H1 (cell line): ENCODE data around the gene ZSCAN30. TPM values are rescaled to one million over a fixed set of nuclear protein-coding genes. Genes with fewer than 3 reads are reported as not detected.

Experiments
- CTCF ChIA-PET: fragments of 300-600 bp; sonication (Branson Sonifier 250); formaldehyde crosslinking; loops from one replicate; lab custom pipeline; 2021; ENCODE audit not compliant: partially characterized antibody; lab: Charles Lee
- POLR2A ChIA-PET: fragments of 300-600 bp; sonication (Branson Sonifier 250); formaldehyde crosslinking; loops from one replicate; lab custom pipeline; 2021; ENCODE audit warnings: inconsistent platforms; ENCODE audit not compliant: partially characterized antibody; lab: Charles Lee
- DNase-seq, 2 experiments: peaks; one replicate each; pipeline versions ENCODE4 v3.0.0 to v3.0.0-alpha.2; 2010 to 2022; ENCODE audit warnings: low spot score in 2 of 2, low read depth in 1 of 2, mixed read lengths in 1 of 2
- FAIRE-seq: peaks from 2 replicates; lab custom pipeline; 2011; peaks lifted over from hg19 to GRCh38; lab: Jason Lieb, UNC
- H2AFZ ChIP-seq: 2 replicates; pipeline ENCODE4 v1.8.1; 2012; ENCODE audit warnings: low read length, inconsistent platforms
- H2AK5ac ChIP-seq: 2 replicates; pipeline ENCODE4 v1.6.1; 2013; ENCODE audit warnings: low read depth, low read length
- H2BK120ac ChIP-seq: replicated peaks from 2 replicates; pipeline ENCODE3; 2013; ENCODE audit warnings: low read depth, low read length, inconsistent platforms
- H2BK12ac ChIP-seq: 2 replicates; pipeline ENCODE4 v1.6.1; 2013; ENCODE audit warnings: low read depth, low read length
- H2BK15ac ChIP-seq: 2 replicates; pipeline ENCODE4 v1.6.1; 2013; ENCODE audit warnings: low read length
- H2BK20ac ChIP-seq: 2 replicates; pipeline ENCODE4 v1.6.1; 2013; ENCODE audit warnings: low read length
- H2BK5ac ChIP-seq: 2 replicates; pipeline ENCODE4 v1.6.1; 2013; ENCODE audit warnings: low read depth, low read length
- H3K14ac ChIP-seq: 2 replicates; pipeline ENCODE4 v1.6.1; 2013; ENCODE audit warnings: inconsistent platforms; ENCODE audit not compliant: insufficient read length
- H3K18ac ChIP-seq: 2 replicates; pipeline ENCODE4 v1.6.1; 2013; ENCODE audit warnings: low read length; ENCODE audit errors: extremely low read depth
- H3K23ac ChIP-seq: 2 replicates; pipeline ENCODE4 v1.6.1; 2013; ENCODE audit warnings: inconsistent platforms; ENCODE audit not compliant: insufficient read length
- H3K23me2 ChIP-seq: 2 replicates; pipeline ENCODE4 v1.6.1; 2013; ENCODE audit warnings: low read depth, low read length
- H3K27ac ChIP-seq: 2 replicates; pipeline ENCODE4 v1.6.1; 2011; ENCODE audit warnings: low read depth, low read length, inconsistent platforms
- H3K27me3 ChIP-seq, 4 experiments: replicated peaks in 1 of 4; 1 replicate in 1 of 4; 2 replicates in 3 of 4; pipeline versions ENCODE4 v1.6.1 to v1.8.1; 2011 to 2013; ENCODE audit warnings: low read length in 3 of 4, mild to moderate bottlenecking in 3 of 4, inconsistent platforms in 2 of 4, mixed read lengths in 2 of 4, moderate library complexity in 1 of 4; ENCODE audit not compliant: control insufficient read depth in 3 of 4, insufficient read depth in 3 of 4; ENCODE audit errors: extremely low read depth in 1 of 4
- H3K36me3 ChIP-seq, 4 experiments: 2 replicates each; pipeline versions ENCODE4 v1.6.1 to v1.8.1; 2011 to 2013; ENCODE audit warnings: mild to moderate bottlenecking in 4 of 4, low read length in 3 of 4, moderate library complexity in 2 of 4, control low read depth in 1 of 4, inconsistent platforms in 1 of 4; ENCODE audit not compliant: insufficient read depth in 4 of 4, control insufficient read depth in 2 of 4
- H3K4ac ChIP-seq: replicated peaks from 2 replicates; pipeline ENCODE3; 2013; ENCODE audit warnings: low read length, low read depth, mixed read lengths, inconsistent platforms; ENCODE audit not compliant: insufficient read length
- H3K4me1 ChIP-seq, 4 experiments: replicated peaks in 1 of 4; 1 replicate in 1 of 4; 2 replicates in 3 of 4; pipeline versions ENCODE4 v1.6.1 to v1.8.1; 2011 to 2013; ENCODE audit warnings: low read length in 3 of 4, inconsistent platforms in 2 of 4, mixed read lengths in 1 of 4; ENCODE audit not compliant: insufficient read depth in 4 of 4, control insufficient read depth in 3 of 4
- H3K4me2 ChIP-seq, 2 experiments: 2 replicates each; pipeline versions ENCODE4 v1.6.1 to v1.8.1; 2011 to 2013; ENCODE audit warnings: low read depth in 2 of 2, low read length in 2 of 2, control low read depth in 1 of 2, inconsistent platforms in 1 of 2, mild to moderate bottlenecking in 1 of 2; ENCODE audit not compliant: insufficient read depth in 1 of 2
- H3K4me3 ChIP-seq, 4 experiments: fragments of 200-600, 300-600 bp in 1 of 4; sonication (generic), shearing (Covaris generic), sonication (Bioruptor Twin) in 1 of 4; 2 replicates each; pipeline versions ENCODE4 v1.5.1 to v1.8.1; 2011 to 2016; ENCODE audit warnings: low read length in 4 of 4, low read depth in 3 of 4, control low read depth in 2 of 4, inconsistent platforms in 2 of 4, mild to moderate bottlenecking in 2 of 4, mixed read lengths in 1 of 4, moderate library complexity in 1 of 4; ENCODE audit not compliant: insufficient read depth in 2 of 4; ENCODE audit errors: extremely low read depth in 1 of 4
- H3K56ac ChIP-seq: replicated peaks from 2 replicates; pipeline ENCODE3; 2013; ENCODE audit warnings: low read depth, mild to moderate bottlenecking, mixed read lengths, low read length, inconsistent platforms; ENCODE audit not compliant: insufficient read length
- H3K79me1 ChIP-seq: 2 replicates; pipeline ENCODE4 v1.6.1; 2013; ENCODE audit warnings: low read depth, low read length, control low read depth
- H3K79me2 ChIP-seq, 2 experiments: 2 replicates each; pipeline versions ENCODE4 v1.6.1 to v1.8.1; 2012 to 2013; ENCODE audit warnings: low read length in 2 of 2, mild to moderate bottlenecking in 2 of 2, inconsistent platforms in 1 of 2; ENCODE audit not compliant: insufficient read depth in 2 of 2, control insufficient read depth in 1 of 2
- H3K9ac ChIP-seq, 4 experiments: replicated peaks in 1 of 4; 1 replicate in 1 of 4; 2 replicates in 3 of 4; pipeline versions ENCODE4 v1.6.1 to v1.8.1; 2011 to 2013; ENCODE audit warnings: low read depth in 3 of 4, low read length in 3 of 4, control low read depth in 2 of 4, mild to moderate bottlenecking in 2 of 4, moderate library complexity in 2 of 4, inconsistent platforms in 1 of 4; ENCODE audit errors: extremely low read depth in 1 of 4
- H3K9me3 ChIP-seq, 2 experiments: 2 replicates each; pipeline versions ENCODE4 v1.6.1 to v1.8.1; 2012 to 2013; ENCODE audit warnings: mild to moderate bottlenecking in 2 of 2, moderate library complexity in 2 of 2, control low read depth in 1 of 2, inconsistent platforms in 1 of 2, low read depth in 1 of 2, low read length in 1 of 2, mixed read lengths in 1 of 2; ENCODE audit not compliant: insufficient read depth in 2 of 2
- H4K20me1 ChIP-seq, 2 experiments: replicated peaks in 1 of 2; 2 replicates each; pipeline versions ENCODE3 to v1.8.1; 2011 to 2013; ENCODE audit warnings: inconsistent platforms in 2 of 2, low read length in 2 of 2, mild to moderate bottlenecking in 1 of 2; ENCODE audit not compliant: insufficient read depth in 2 of 2, control insufficient read depth in 1 of 2
- H4K5ac ChIP-seq: 2 replicates; pipeline ENCODE4 v1.6.1; 2013; ENCODE audit warnings: low read length, low read depth, mixed read lengths, inconsistent platforms; ENCODE audit not compliant: insufficient read length
- H4K8ac ChIP-seq: 2 replicates; pipeline ENCODE4 v1.8.0; 2013; ENCODE audit warnings: mild to moderate bottlenecking, moderate library complexity, low read length, inconsistent platforms; ENCODE audit not compliant: insufficient read depth; ENCODE audit errors: extremely low read depth
- H4K91ac ChIP-seq: replicated peaks from 2 replicates; pipeline ENCODE3; 2013; ENCODE audit warnings: low read length, mixed read lengths, inconsistent platforms; ENCODE audit not compliant: insufficient read length
- E2F6 ChIP-seq: IDR thresholded peaks from 2 replicates; pipeline ENCODE4 v1.6.1; 2012; ENCODE audit warnings: inconsistent platforms
- EZH2 ChIP-seq: fragments of 200-600 bp; sonication (generic); IDR thresholded peaks from 2 replicates; pipeline ENCODE4 v1.7.1; 2012; ENCODE audit warnings: low read depth, mild to moderate bottlenecking, moderate library complexity, low read length, inconsistent platforms; ENCODE audit not compliant: severe bottlenecking
- FOSL1 ChIP-seq: IDR thresholded peaks from 2 replicates; pipeline ENCODE4 v1.6.1; 2011; ENCODE audit warnings: mild to moderate bottlenecking, low read depth, low read length, moderate library complexity; ENCODE audit not compliant: insufficient read depth
- PHF8 ChIP-seq: fragments of 200-600 bp; sonication (generic); conservative IDR thresholded peaks from 2 replicates; pipeline ENCODE4 v1.7.1; 2012; ENCODE audit warnings: low read depth, mild to moderate bottlenecking, inconsistent platforms, low read length, moderate library complexity
- SIX5 ChIP-seq: IDR thresholded peaks from 2 replicates; pipeline ENCODE4 v1.6.1; 2011; ENCODE audit warnings: mild to moderate bottlenecking, low read depth, low read length
- TAF1 ChIP-seq: IDR thresholded peaks from 2 replicates; pipeline ENCODE4 v1.6.1; 2011; ENCODE audit warnings: mild to moderate bottlenecking, low read depth, low read length
- TAF7 ChIP-seq: optimal IDR thresholded peaks from 2 replicates; pipeline ENCODE3; 2011; ENCODE audit warnings: low read depth, mild to moderate bottlenecking, inconsistent platforms, low read length, moderate library complexity, borderline replicate concordance
- WGBS, 2 experiments: shearing (Covaris generic) in 1 of 2; methylation state at CpG; one replicate each; pipeline versions ENCODE4 v1.1.6 to v1.1.7; 2013 to 2015; ENCODE audit warnings: low lambda C conversion rate in 2 of 2, mixed read lengths in 2 of 2, inconsistent platforms in 1 of 2, low coverage in 1 of 2, missing lambda C conversion rate in 1 of 2; ENCODE audit not compliant: insufficient replicate concordance in 2 of 2, insufficient coverage in 1 of 2, insufficient read length in 1 of 2; ENCODE audit errors: extremely low coverage in 1 of 2, missing lambda C conversion rate in 1 of 2; 5-methylcytosine and 5-hydroxymethylcytosine counted together
- polyA plus RNA-seq, 7 experiments: library from polyadenylated mRNA; depleted of rRNA in 3 of 7; stranded (reverse) in 5 of 7; unstranded in 2 of 7; fragments of >200 nt in 5 of 7; fragments of 200-250 nt in 2 of 7; gene quantifications; 1 replicate in 5 of 7; 2 replicates in 1 of 7; 4 replicates in 1 of 7; pipeline versions ENCODE4 v1.2.1 to v1.2.3, GENCODE V29; 2011 to 2013; ENCODE audit warnings: missing spikeins in 2 of 7, mixed read lengths in 2 of 7
- total RNA-seq: library from RNA; stranded (reverse); fragmentation: NEBNext Ultra II Directional; extraction: Animal tissue kit (Norgen Biotek cat#: 25700); gene quantifications from 2 replicates; pipeline ENCODE4 v1.2.1, GENCODE V29; 2021

The ZSCAN30 gene
- total and polyA plus RNA-seq, 2 of the 8 experiments (the other 6 are each of a cell fraction or from before 2014, with no cell fraction given), result 4.4 to 10.3 TPM

- CTCF ChIA-PET, result interaction anchor here (1.1 kb wide), 1 partner anchor 20 kb away, joined by 3 read pairs; no protein-coding TSS in a partner anchor
- peaks cover 7% of the 10 kb centered on the region for H3K79me1 ChIP-seq
- WGBS, 2 experiments, result 85% methylated on average over 1 of the region's 1 CpG; no CpG with 5 or more reads in 1 of the 2 experiments
- no peaks in the 10 kb centered on the region for H4K20me1 ChIP-seq
- POLR2A ChIA-PET, result interaction anchor here (0.6 kb wide), 1 partner anchor 60 kb away, joined by 3 read pairs; no protein-coding TSS in a partner anchor
- H4K5ac ChIP-seq, result no peak overlapping the region
- H3K23me2 ChIP-seq, result no peaks in the 10 kb centered on the region
- no peak overlapping the region for H3K4ac ChIP-seq
- no peak overlapping the region for H2BK20ac ChIP-seq
- no peak overlapping the region for H2AFZ ChIP-seq
- no peak overlapping the region for H4K91ac ChIP-seq
- H3K9me3 ChIP-seq, result peaks cover 29% of the 10 kb centered on the region in 2 experiments
- no peak overlapping the region for H3K23ac ChIP-seq
- H2BK5ac ChIP-seq, result no peak overlapping the region
- DNase-seq (no peak), FAIRE-seq (no peak)
- H2AK5ac ChIP-seq, result no peak overlapping the region
- no peak overlapping the region for H3K27ac ChIP-seq
- peaks cover 0 to 13% of the 10 kb centered on the region in 2 experiments; a peak in 2 of 4 replicates for H3K79me2 ChIP-seq
- H3K9ac ChIP-seq, result no peak overlapping the region
- peaks cover 0 to 14% (median 5%) of the 10 kb centered on the region in 4 experiments; a peak in 5 of 8 replicates for H3K36me3 ChIP-seq
- TF ChIP-seq FOSL1 (no peak), PHF8 (no peak), SIX5 (no peak), TAF1 (no peak), E2F6 (no peak), TAF7 (no peak), EZH2 (no peak)
- H3K27me3 ChIP-seq, result no peaks in the 10 kb centered on the region
- H3K56ac ChIP-seq, result no peak overlapping the region
- H4K8ac ChIP-seq, result no peak overlapping the region
- H2BK15ac ChIP-seq, result no peak overlapping the region
- no peak overlapping the region for H2BK12ac ChIP-seq
- H3K4me1 ChIP-seq, result no peaks in the 10 kb centered on the region
- no peak overlapping the region for H3K4me3 ChIP-seq
- H2BK120ac ChIP-seq, result no peak overlapping the region
- H3K4me2 ChIP-seq, result no peak overlapping the region
- no peak overlapping the region for H3K14ac ChIP-seq
- no peak overlapping the region for H3K18ac ChIP-seq
Observed at GRCh38 chr18:35282353-35282752, 7.7 kb downstream of the ZSCAN30 start.
